ENCODE data around the gene PRDM16. TPM values are rescaled to one million over a fixed set of nuclear protein-coding genes. Genes with fewer than 3 reads are reported as not detected.

Gene PRDM16
- total and polyA plus RNA-seq, 2 of the 8 experiments (the other 6 are each of a cell fraction or from before 2014, with no cell fraction given), result 0.39 to 0.43 TPM

GRCh38 chr1:3287656-3288160 is 218.7 kb downstream of the PRDM16 start:
- Histone ChIP-seq H3K4me3 (ENCODE audit: extremely low read depth in 1 of 4, insufficient read depth in 2 of 4, low read depth in 3 of 4, low read length in 4 of 4) (no peak overlapping the region), H4K91ac (replicated peaks; ENCODE audit: insufficient read length, low read length) (no peak overlapping the region), H2AFZ (ENCODE audit: low read length) (no peak overlapping the region), H2BK5ac (ENCODE audit: low read depth, low read length) (no peak overlapping the region), H2BK120ac (replicated peaks; ENCODE audit: low read depth, low read length) (no peak overlapping the region), H3K23ac (ENCODE audit: insufficient read length) (no peak overlapping the region), H3K79me1 (ENCODE audit: low read depth, low read length) (no peaks in the 10 kb centered on the region), H2BK12ac (ENCODE audit: low read depth, low read length) (no peak overlapping the region), H3K36me3 (ENCODE audit: control insufficient read depth in 2 of 4, insufficient read depth in 4 of 4, low read length in 3 of 4) (no peaks in the 10 kb centered on the region), H2AK5ac (ENCODE audit: low read depth, low read length) (no peak overlapping the region), H3K4ac (replicated peaks; ENCODE audit: insufficient read length, low read depth, low read length) (no peak overlapping the region), H3K23me2 (ENCODE audit: low read depth, low read length) (no peaks in the 10 kb centered on the region), H3K14ac (ENCODE audit: insufficient read length) (no peak overlapping the region), H3K18ac (ENCODE audit: extremely low read depth, low read length) (no peak overlapping the region), H3K4me1 (replicated peaks in 1 of 4; ENCODE audit: control insufficient read depth in 3 of 4, insufficient read depth in 4 of 4, low read length in 3 of 4) (peaks cover 0 to 15% (median 5%) of the 10 kb centered on the region in 4 experiments; a peak in 5 of 7 replicates), H3K9ac (replicated peaks in 1 of 4; ENCODE audit: extremely low read depth in 1 of 4, low read depth in 3 of 4, low read length in 3 of 4) (no peak overlapping the region), H3K56ac (replicated peaks; ENCODE audit: insufficient read length, low read depth, low read length) (no peak overlapping the region), H3K27me3 (replicated peaks in 1 of 4; ENCODE audit: control insufficient read depth in 3 of 4, extremely low read depth in 1 of 4, insufficient read depth in 3 of 4, low read length in 3 of 4) (peaks cover 0 to 6% (median 1%) of the 10 kb centered on the region in 4 experiments; a peak in 1 of 7 replicates), H2BK15ac (ENCODE audit: low read length) (no peak overlapping the region), H4K5ac (ENCODE audit: insufficient read length, low read depth, low read length) (no peak overlapping the region), H3K4me2 (ENCODE audit: insufficient read depth in 1 of 2, low read depth in 2 of 2, low read length in 2 of 2) (no peak overlapping the region), H2BK20ac (ENCODE audit: low read length) (no peak overlapping the region), H3K27ac (ENCODE audit: low read depth, low read length) (no peak overlapping the region), H3K9me3 (ENCODE audit: insufficient read depth in 2 of 2, low read depth in 1 of 2, low read length in 1 of 2) (no peaks in the 10 kb centered on the region), H4K8ac (ENCODE audit: extremely low read depth, insufficient read depth, low read length) (no peak overlapping the region), H3K79me2 (ENCODE audit: control insufficient read depth in 1 of 2, insufficient read depth in 2 of 2, low read length in 2 of 2) (no peaks in the 10 kb centered on the region), H4K20me1 (replicated peaks in 1 of 2; ENCODE audit: control insufficient read depth in 1 of 2, insufficient read depth in 2 of 2, low read length in 2 of 2) (no peaks in the 10 kb centered on the region)
- DNase-seq (ENCODE audit: low read depth in 1 of 2, low spot score in 2 of 2) (no peak), FAIRE-seq (no peak)
- ChIA-PET CTCF (ENCODE audit: partially characterized antibody) (interaction anchor here (0.9 to 1.3 kb wide), 3 partner anchors 16 to 137 kb away, joined by 3 to 4 read pairs (median 3); no protein-coding TSS in a partner anchor), POLR2A (ENCODE audit: partially characterized antibody) (no interaction called here)
- 95% methylated on average over 18 of the region's 25 CpGs; no CpG with 5 or more reads in 1 of the 2 experiments for WGBS, 2 experiments (ENCODE audit: extremely low coverage in 1 of 2, insufficient coverage in 1 of 2, insufficient read length in 1 of 2, insufficient replicate concordance in 2 of 2, low coverage in 1 of 2, low lambda C conversion rate in 2 of 2, missing lambda C conversion rate in 1 of 2)
- no peak for TF ChIP-seq SUZ12 (IDR thresholded peaks at IDR 0.05; ENCODE audit: low read length)
- no peak for TF ChIP-seq EGR1 (IDR thresholded peaks at IDR 0.05; ENCODE audit: borderline replicate concordance, low read depth, low read length)
- no peak for TF ChIP-seq ATF2 (IDR thresholded peaks at IDR 0.05; ENCODE audit: low read length)
- no peak for TF ChIP-seq TAF7 (optimal IDR thresholded peaks at IDR 0.05; ENCODE audit: borderline replicate concordance, low read depth, low read length)
- TF ChIP-seq ZNF274 (IDR thresholded peaks at IDR 0.05; ENCODE audit: borderline replicate concordance, extremely low read depth, low read length), result no peak
- TF ChIP-seq BCL11A (IDR thresholded peaks at IDR 0.05; ENCODE audit: low read depth in 2 of 2, low read length in 2 of 2), result no peak
- TF ChIP-seq TBP (IDR thresholded peaks at IDR 0.05; ENCODE audit: low read depth, low read length), result no peak
- TF ChIP-seq CBX5 (IDR thresholded peaks at IDR 0.05; ENCODE audit: low read depth, low read length), result no peak
- no peak for TF ChIP-seq FOSL1 (IDR thresholded peaks at IDR 0.05; ENCODE audit: insufficient read depth, low read depth, low read length)
- no peak for TF ChIP-seq USF2 (IDR thresholded peaks at IDR 0.05; ENCODE audit: low read length)
- TF ChIP-seq CBX8 (IDR thresholded peaks at IDR 0.05; ENCODE audit: borderline replicate concordance, low read depth, low read length), result no peak

Data from H1 (cell line).